ENCODE results near the gene ACTN4.

GRCh38 chr19:38727306-38727867 is 79.9 kb downstream of the ACTN4 start:
- TF ChIP-seq CTCF (conservative IDR thresholded peaks at IDR 0.05 in 1 of 2, IDR thresholded peaks at IDR 0.05 in 1 of 2; ENCODE audit: low read depth in 1 of 2, low read length in 2 of 2) (no peak), EZH2 (IDR thresholded peaks at IDR 0.05; ENCODE audit: low read length, missing control alignments) (no peak)

All from fibroblast of lung (primary cell).